Kidney epithelial cell (primary cell): Measurements from ENCODE around the gene FAM210B. TPM values are rescaled to one million over a fixed set of nuclear protein-coding genes. Genes with fewer than 3 reads are reported as not detected.
A peak's percentile ranks its signal among the peaks of the same experiment; 100 is the strongest.
"Not testable (repeated sequence)": the region's sequence is repeated elsewhere in the genome, so short reads cannot be mapped to it uniquely, and the experiment has no call there.

Experiments
- DNase-seq: peaks from one replicate; pipeline ENCODE4 v3.0.0-alpha.2; 2010; ENCODE audit warnings: low read depth
- H3K27me3 ChIP-seq: 2 replicates; pipeline ENCODE4 v1.6.0; 2011; ENCODE audit warnings: low read length; ENCODE audit not compliant: control insufficient read depth, insufficient read depth
- H3K36me3 ChIP-seq: 2 replicates; pipeline ENCODE4 v1.5.1; 2011; ENCODE audit warnings: low read length; ENCODE audit not compliant: control insufficient read depth, insufficient read depth
- H3K4me3 ChIP-seq: 2 replicates; pipeline ENCODE4 v1.5.1; 2011; ENCODE audit warnings: low read depth, mild to moderate bottlenecking, control low read depth, low read length
- total RNA-seq: library from RNA; depleted of rRNA; stranded (reverse); fragments of >200 nt; gene quantifications from 2 replicates; pipeline ENCODE4 v1.2.3, GENCODE V29; 2015
- TF ChIP-seq, protein P1 (sequence below): IDR thresholded peaks from 2 replicates; pipeline ENCODE4 v1.5.1; 2011; ENCODE audit warnings: mild to moderate bottlenecking, moderate library complexity, low read length, control low read depth, inconsistent platforms; ENCODE audit not compliant: insufficient read depth, poor library complexity, severe bottlenecking

FAM210B gene
- total RNA-seq, 1 donor from 2014 or later, result 59.7 TPM

DNA sequence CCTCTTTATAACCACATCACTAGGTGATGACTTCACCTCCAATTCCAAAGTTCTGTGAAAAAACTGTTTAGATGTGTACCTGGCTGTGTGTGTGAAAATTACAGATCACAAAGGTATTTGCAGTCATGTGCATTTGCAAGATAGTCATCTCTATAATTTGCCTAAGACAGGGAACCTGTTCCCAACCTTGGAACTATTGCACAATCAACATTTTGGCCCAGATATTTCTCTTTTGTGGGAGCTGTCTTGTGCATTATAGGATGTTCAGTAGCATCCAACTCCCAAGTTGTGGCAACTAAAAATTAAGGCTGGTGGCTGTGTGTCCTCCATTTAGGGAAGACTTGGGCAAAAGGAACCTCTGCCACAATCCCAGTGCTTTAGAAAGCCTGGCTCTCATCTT, 34.0 kb upstream of the FAM210B start:
- no peaks in the 10 kb centered on the region for H3K27me3 ChIP-seq
- TF ChIP-seq, protein P1, sequence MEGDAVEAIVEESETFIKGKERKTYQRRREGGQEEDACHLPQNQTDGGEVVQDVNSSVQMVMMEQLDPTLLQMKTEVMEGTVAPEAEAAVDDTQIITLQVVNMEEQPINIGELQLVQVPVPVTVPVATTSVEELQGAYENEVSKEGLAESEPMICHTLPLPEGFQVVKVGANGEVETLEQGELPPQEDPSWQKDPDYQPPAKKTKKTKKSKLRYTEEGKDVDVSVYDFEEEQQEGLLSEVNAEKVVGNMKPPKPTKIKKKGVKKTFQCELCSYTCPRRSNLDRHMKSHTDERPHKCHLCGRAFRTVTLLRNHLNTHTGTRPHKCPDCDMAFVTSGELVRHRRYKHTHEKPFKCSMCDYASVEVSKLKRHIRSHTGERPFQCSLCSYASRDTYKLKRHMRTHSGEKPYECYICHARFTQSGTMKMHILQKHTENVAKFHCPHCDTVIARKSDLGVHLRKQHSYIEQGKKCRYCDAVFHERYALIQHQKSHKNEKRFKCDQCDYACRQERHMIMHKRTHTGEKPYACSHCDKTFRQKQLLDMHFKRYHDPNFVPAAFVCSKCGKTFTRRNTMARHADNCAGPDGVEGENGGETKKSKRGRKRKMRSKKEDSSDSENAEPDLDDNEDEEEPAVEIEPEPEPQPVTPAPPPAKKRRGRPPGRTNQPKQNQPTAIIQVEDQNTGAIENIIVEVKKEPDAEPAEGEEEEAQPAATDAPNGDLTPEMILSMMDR, result no peak
- no peaks in the 10 kb centered on the region for H3K36me3 ChIP-seq
- no peak overlapping the region for H3K4me3 ChIP-seq
- no peak for DNase-seq

DNA sequence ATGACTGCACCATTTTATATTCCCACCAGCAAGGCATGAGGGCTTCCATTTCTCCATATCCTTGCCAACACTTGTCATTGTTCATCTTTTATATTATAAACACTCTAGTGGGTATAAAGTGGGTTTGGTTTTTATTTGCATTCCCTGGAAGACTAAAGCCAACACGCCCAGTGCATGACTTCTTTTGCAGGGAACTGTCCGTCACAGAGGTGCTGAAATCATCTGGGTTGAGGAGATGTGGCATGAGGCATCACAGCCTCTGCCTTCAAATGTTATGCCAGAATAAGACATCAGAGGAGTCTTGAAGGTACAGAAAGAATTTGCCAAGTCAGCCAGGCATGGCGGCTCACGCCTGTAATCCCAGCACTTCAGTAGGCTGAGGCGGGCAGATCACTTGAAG, 29.9 kb upstream of the FAM210B start:
- no peaks in the 10 kb centered on the region for H3K27me3 ChIP-seq
- no peaks in the 10 kb centered on the region for H3K36me3 ChIP-seq
- no peak overlapping the region for H3K4me3 ChIP-seq
- no peak for DNase-seq
- TF ChIP-seq, protein P1, result no peak

DNA sequence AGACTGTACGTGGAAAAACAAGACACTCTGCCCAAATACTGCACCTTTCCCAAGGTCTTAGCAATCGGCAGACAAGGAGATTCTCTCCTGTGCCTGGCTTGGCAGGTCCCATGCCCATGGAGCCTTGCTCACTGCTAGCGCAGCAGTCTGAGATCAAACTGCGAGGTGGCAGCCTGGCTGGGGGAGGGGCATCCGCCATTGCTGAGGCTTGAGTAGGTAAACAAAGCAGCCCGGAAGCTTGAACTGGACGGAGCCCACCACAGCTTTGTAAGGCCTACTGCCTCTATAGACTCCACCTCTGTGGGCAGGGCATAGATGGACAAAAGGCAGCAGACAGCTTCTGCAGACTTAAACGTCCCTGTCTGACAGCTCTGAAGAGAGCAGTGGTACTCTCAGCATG, 22.1 kb upstream of the FAM210B start:
- H3K36me3 ChIP-seq, H3K4me3 ChIP-seq, H3K27me3 ChIP-seq, DNase-seq: not testable (repeated sequence)

DNA sequence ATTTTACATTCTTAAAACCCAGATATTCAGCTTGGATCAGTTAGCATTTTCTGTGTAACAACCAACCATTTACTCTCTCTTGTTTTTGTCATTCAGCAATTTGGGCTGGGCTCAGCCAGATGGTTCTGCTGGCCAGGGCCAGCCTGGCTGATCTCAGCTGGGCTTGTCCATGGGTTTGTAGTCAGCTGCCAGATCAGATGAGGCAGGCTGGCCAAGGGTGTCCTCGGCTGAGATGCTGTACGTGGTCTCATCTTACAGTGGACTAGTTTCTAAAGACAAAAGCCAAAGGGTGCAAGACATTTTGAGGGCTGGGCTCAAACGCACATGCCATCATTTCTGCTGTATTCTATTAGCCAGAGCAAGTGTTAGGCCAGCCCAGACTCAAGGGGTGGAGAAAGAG, 16.0 kb upstream of the FAM210B start:
- H3K27me3 ChIP-seq, result peaks cover 25% of the 10 kb centered on the region
- DNase-seq, result no peak
- no peak overlapping the region for H3K4me3 ChIP-seq
- no peaks in the 10 kb centered on the region for H3K36me3 ChIP-seq
- TF ChIP-seq, protein P1, result no peak

DNA sequence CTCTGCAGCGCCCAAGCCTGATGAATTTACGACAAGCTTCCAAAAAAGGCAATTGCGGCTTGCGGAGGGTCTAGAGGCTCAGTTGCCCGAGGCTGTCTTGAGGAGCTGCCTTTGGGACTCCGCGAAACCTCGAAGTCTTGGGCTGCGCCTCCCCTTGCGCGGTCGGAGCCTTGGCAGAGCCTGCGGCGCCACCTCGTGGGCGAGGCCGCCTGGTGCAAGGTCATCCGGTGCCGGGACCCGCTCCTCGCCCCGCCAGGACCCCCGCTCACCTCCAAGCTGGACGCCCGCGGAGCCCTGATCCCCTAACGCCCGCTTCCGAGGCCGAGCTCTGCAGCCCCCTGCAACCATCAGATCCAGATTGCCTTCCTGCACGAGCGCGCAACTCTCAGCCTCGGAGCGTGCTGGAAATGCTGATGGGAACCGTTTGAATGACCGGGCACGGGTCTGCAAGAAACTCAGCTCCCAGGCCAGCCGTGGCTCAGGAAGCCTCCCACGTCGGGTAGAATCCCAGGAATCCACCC, 14.9 kb upstream of the FAM210B start:
- no peak for DNase-seq
- Histone ChIP-seq H3K4me3 (no peak overlapping the region), H3K27me3 (peaks cover 30% of the 10 kb centered on the region), H3K36me3 (no peaks in the 10 kb centered on the region)
- TF ChIP-seq, protein P1, result peak; percentile 62

DNA sequence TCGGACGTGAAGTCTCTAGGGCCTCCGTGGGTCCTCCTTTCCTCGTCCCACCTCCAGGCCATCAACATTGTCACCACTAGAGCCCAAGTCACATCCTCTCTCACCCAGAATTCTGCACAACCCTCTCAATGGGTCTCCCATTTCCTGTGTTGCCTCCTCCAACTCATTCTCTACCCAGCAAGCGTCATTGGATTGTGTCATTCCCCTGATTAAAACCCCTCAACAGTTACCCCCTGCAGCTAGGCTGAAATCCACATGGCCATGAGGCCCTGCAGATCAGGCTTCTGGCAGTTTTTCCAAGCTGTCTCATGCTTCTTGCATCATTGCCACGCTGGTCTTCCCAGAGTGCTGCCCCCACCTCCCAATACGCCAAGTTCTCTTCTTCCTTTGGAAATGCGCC, 12.9 kb upstream of the FAM210B start:
- Histone ChIP-seq H3K36me3 (no peaks in the 10 kb centered on the region), H3K4me3 (no peak overlapping the region), H3K27me3 (peaks cover 30% of the 10 kb centered on the region)
- no peak for DNase-seq
- TF ChIP-seq, protein P1, result no peak
